ENCODE results near the gene ZNRF3. TPM values are rescaled to one million over a fixed set of nuclear protein-coding genes. Genes with fewer than 3 reads are reported as not detected.
"Not testable (repeated sequence)": the region's sequence is repeated elsewhere in the genome, so short reads cannot be mapped to it uniquely, and the experiment has no call there.

The ZNRF3 gene
- total and polyA plus RNA-seq, 7 donors = 2.2 to 8.5 (median 4.9) TPM

GRCh38 chr22:28885939-28886338 lies 2.6 kb downstream of the ZNRF3 start:
- Histone ChIP-seq H3K4me3 (peak overlapping the region; percentile 76), H3K9me3 (no peaks in the 10 kb centered on the region), H3K4me1 (peaks cover 37% of the 10 kb centered on the region), H3K36me3 (ENCODE audit: insufficient read depth in 1 of 2, low read depth in 1 of 2) (no peaks in the 10 kb centered on the region), H3K27me3 (ENCODE audit: insufficient read depth in 3 of 3, low read length in 2 of 3) (no peaks in the 10 kb centered on the region), H3K27ac (no peak overlapping the region)
- intact Hi-C loops (cut with DNase I) = loop anchor here in 1 of 2 donors (10.0 kb wide), 1 partner anchor 149 kb away; no protein-coding TSS in a partner anchor
- ATAC-seq = no peak
- 76 to 82% (median 80%) methylated on average over 3 of the region's 3 CpGs for WGBS, 3 donors
- TF ChIP-seq CTCF (IDR thresholded peaks at IDR 0.05) = no peak
- DNase-seq = no peak

- DNase-seq; H3K36me3 ChIP-seq (ENCODE audit: insufficient read depth in 1 of 2, low read depth in 1 of 2); ATAC-seq; H3K27ac ChIP-seq; H3K9me3 ChIP-seq; H3K27me3 ChIP-seq (ENCODE audit: insufficient read depth in 3 of 3, low read length in 2 of 3): not testable (repeated sequence)
- WGBS, 3 donors = 96 to 99% (median 97%) methylated on average over 4 of the region's 4 CpGs
- Histone ChIP-seq H3K4me3 (peak overlapping the region; percentile 76), H3K4me1 (peaks cover 37% of the 10 kb centered on the region)
- intact Hi-C loops (cut with DNase I) = loop anchor here in 1 of 2 donors (10.0 kb wide), 1 partner anchor 148 kb away; no protein-coding TSS in a partner anchor
Measured at GRCh38 chr22:28886679-28887078, 3.3 kb downstream of the ZNRF3 start.

GRCh38 chr22:28887725-28888459 lies 4.5 kb downstream of the ZNRF3 start:
- no peak for TF ChIP-seq CTCF (IDR thresholded peaks at IDR 0.05)
- 66 to 87% (median 69%) methylated on average over 4 of the region's 4 CpGs for WGBS, 3 donors
- ATAC-seq (no peak), DNase-seq (no peak)
- H3K9me3 ChIP-seq = no peaks in the 10 kb centered on the region
- H3K36me3 ChIP-seq (ENCODE audit: insufficient read depth in 1 of 2, low read depth in 1 of 2) = no peaks in the 10 kb centered on the region
- intact Hi-C loops (cut with DNase I) = loop anchor here in 1 of 2 donors (10.0 kb wide), 1 partner anchor 147 kb away; no protein-coding TSS in a partner anchor
- no peaks in the 10 kb centered on the region for H3K27me3 ChIP-seq (ENCODE audit: insufficient read depth in 3 of 3, low read length in 2 of 3)
- H3K4me1 ChIP-seq = peaks cover 45% of the 10 kb centered on the region
- H3K27ac ChIP-seq = no peak overlapping the region
- no peak overlapping the region for H3K4me3 ChIP-seq

- WGBS, 3 donors = 79 to 91% (median 81%) methylated on average over 6 of the region's 6 CpGs
- H3K27ac ChIP-seq = no peak overlapping the region
- no peak for TF ChIP-seq CTCF (IDR thresholded peaks at IDR 0.05)
- H3K27me3 ChIP-seq (ENCODE audit: insufficient read depth in 3 of 3, low read length in 2 of 3) = no peaks in the 10 kb centered on the region
- H3K4me3 ChIP-seq = no peak overlapping the region
- no peaks in the 10 kb centered on the region for H3K9me3 ChIP-seq
- H3K4me1 ChIP-seq = peaks cover 49% of the 10 kb centered on the region
- no peak for ATAC-seq
- intact Hi-C loops (cut with DNase I) = loop anchor here in 1 of 2 donors (10.0 kb wide), 1 partner anchor 145 kb away; no protein-coding TSS in a partner anchor
- no peaks in the 10 kb centered on the region for H3K36me3 ChIP-seq (ENCODE audit: insufficient read depth in 1 of 2, low read depth in 1 of 2)
- no peak for DNase-seq
Measured at GRCh38 chr22:28889478-28890024, 6.2 kb downstream of the ZNRF3 start.

- no peak for DNase-seq
- Histone ChIP-seq H3K27ac (peak overlapping the region; percentile 87), H3K4me1 (peaks cover 37% of the 10 kb centered on the region), H3K36me3 (ENCODE audit: insufficient read depth in 1 of 2, low read depth in 1 of 2) (no peaks in the 10 kb centered on the region), H3K9me3 (no peaks in the 10 kb centered on the region), H3K4me3 (no peak overlapping the region), H3K27me3 (ENCODE audit: insufficient read depth in 3 of 3, low read length in 2 of 3) (no peaks in the 10 kb centered on the region)
- WGBS, 3 donors = 65 to 77% (median 69%) methylated on average over 2 of the region's 2 CpGs
- intact Hi-C loops (cut with DNase I) = no loop called here
- ATAC-seq = no peak
- TF ChIP-seq CTCF (IDR thresholded peaks at IDR 0.05) = no peak
Measured at GRCh38 chr22:28891156-28891733, 7.9 kb downstream of the ZNRF3 start.
